Right ventricle myocardium inferior (tissue), 1 donor: ENCODE measurements around the gene COL15A1. TPM values are rescaled to one million over a fixed set of nuclear protein-coding genes. Genes with fewer than 3 reads are reported as not detected.
A peak's percentile ranks its signal among the peaks of the same experiment; 100 is the strongest.
"Not testable (repeated sequence)": the region's sequence is repeated elsewhere in the genome, so short reads cannot be mapped to it uniquely, and the experiment has no call there.

Experiments used
- ATAC-seq: fragments of 200-7000 bp; cut with Tn5 transposase; one replicate; pipeline ENCODE4 v1.9.1; 2020; ENCODE audit warnings: mild to moderate bottlenecking, moderate library complexity
- DNase-seq: peaks from one replicate; pipeline ENCODE4 v3.0.0; 2021; ENCODE audit errors: missing footprints
- intact Hi-C: fragments of 100-400 bp; cut with DNase I; formaldehyde crosslinking; loops from one replicate; pipeline ENCODE4 v1.11.0; 2022
- total RNA-seq: library from RNA; stranded (reverse); fragmentation: NEBNext Ultra II Directional; extraction: Animal tissue kit (Norgen Biotek cat#: 25700); gene quantifications from one replicate; pipeline ENCODE4 v1.2.1, GENCODE V29; 2021
- donor health status: DM: no; HTN: yes; CAD: no; lungs with severe emphysema.

COL15A1 gene
- total RNA-seq, 1 donor from 2014 or later, result 58.3 TPM

GRCh38 chr9:98998441-98999151 is 54.9 kb downstream of the COL15A1 start:
- DNase-seq, result peak; percentile 90
- peak; percentile 85 for ATAC-seq
- intact Hi-C loops, result loop anchor here (1.0 kb wide), 2 partner anchors 23 to 137 kb away; no protein-coding TSS in a partner anchor

DNA sequence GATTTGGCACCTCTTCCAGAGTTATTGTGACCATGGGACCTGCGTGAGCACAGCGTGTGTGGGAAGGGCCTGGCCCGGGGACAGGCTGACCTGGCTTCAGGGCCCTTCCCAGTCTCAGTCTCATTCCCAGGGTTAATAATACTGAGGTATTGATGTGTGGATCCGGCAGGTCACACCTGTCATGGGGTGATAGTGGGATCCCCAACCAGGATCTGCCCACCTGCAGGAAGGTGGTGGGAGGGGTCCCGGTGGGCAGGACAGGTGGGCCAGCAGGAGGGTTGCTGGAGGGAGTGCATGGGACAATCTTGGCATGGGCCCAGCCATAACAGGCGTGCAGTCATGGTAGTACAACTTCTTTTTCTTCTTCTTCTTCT is 55.4 kb downstream of the COL15A1 start:
- intact Hi-C loops, result loop anchor here (1.0 kb wide), 1 partner anchor 24 kb away; no protein-coding TSS in a partner anchor
- ATAC-seq, result no peak
- peak; percentile 70 for DNase-seq

- ATAC-seq (no peak), DNase-seq (peak; percentile 66)
- intact Hi-C loops, result loop anchor here (5.0 kb wide), 1 partner anchor 137 kb away; no protein-coding TSS in a partner anchor
Observed at GRCh38 chr9:99000476-99001395, 57.0 kb downstream of the COL15A1 start.

DNA sequence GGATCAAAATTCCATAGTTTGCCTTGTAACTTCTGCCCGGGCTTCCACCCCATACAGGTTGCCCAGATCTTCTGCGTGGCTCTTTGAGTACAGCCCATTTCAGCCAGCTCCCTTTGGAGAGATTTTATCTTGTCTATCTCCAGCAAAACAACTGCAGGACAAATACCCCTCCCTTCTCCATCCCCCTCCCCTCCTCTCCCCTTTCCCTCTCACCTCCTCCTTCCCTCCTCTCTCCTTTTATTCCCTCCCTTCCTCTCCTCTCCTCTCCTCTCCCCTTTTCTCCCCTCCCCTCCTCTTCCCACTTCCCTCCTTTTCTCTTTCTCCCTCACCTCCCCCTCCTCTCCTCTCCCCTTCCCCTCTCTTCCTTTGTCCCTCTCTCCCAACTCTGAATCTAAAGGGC is 58.2 kb downstream of the COL15A1 start:
- DNase-seq (no peak), ATAC-seq (no peak)
- intact Hi-C loops, result loop anchor here (5.0 kb wide), 1 partner anchor 135 kb away; no protein-coding TSS in a partner anchor

GRCh38 chr9:99002706-99003105 is 59.0 kb downstream of the COL15A1 start:
- DNase-seq (no peak), ATAC-seq (no peak)
- intact Hi-C loops, result loop anchor here (5.0 kb wide), 1 partner anchor 135 kb away; no protein-coding TSS in a partner anchor

DNA sequence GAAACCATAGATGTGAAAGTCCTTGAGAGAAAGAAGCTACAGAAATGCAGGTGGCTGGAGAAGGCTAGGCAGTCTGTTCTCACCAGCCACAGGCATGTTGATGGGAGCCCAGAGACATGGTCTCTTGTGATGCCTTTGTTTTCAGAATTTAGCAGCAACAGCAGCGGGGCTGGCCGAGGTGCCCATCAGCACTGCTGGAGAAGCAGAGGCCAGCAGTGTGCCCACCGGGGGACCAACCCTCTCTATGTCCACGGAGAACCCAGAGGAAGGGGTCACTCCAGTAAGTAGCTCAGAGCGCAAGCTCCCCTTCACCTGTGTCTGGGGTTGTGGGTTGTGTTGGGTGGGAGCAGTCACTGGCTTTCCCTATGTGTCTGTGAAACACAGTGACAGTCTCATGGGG is 59.6 kb downstream of the COL15A1 start:
- intact Hi-C loops, result loop anchor here (5.0 kb wide), 1 partner anchor 134 kb away; no protein-coding TSS in a partner anchor
- no peak for ATAC-seq
- peak; percentile 65 for DNase-seq

DNA sequence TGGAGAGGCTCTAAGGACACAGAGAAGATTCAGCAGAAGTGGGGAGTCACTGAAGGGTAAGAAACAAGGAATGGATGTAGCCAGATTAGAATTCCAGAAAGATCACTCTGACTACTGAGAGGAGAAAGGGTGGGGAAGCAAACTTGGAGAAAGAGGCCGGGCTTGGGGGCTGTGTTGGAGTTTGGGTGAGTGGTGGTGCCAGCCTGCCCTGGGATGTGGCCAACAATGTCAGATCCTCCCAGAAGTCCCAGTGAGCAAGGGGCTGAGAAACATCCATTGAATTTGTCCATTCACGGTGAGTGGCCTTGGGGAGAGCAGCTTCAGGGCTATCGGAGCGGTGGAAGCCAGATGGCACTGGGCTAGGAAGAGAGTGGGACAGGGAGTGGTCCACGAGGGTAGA is 60.4 kb downstream of the COL15A1 start:
- no peak for ATAC-seq
- no peak for DNase-seq
- intact Hi-C loops, result loop anchor here (5.0 kb wide), 1 partner anchor 133 kb away; no protein-coding TSS in a partner anchor

GRCh38 chr9:99004717-99005460 is 61.2 kb downstream of the COL15A1 start:
- DNase-seq (peak; percentile 55), ATAC-seq (no peak)
- intact Hi-C loops, result loop anchor here (5.0 kb wide), 1 partner anchor 132 kb away; no protein-coding TSS in a partner anchor

- DNase-seq, result no peak
- ATAC-seq, result no peak
- intact Hi-C loops, result no loop called here
Observed at GRCh38 chr9:99005651-99006050, 61.9 kb downstream of the COL15A1 start.

DNA sequence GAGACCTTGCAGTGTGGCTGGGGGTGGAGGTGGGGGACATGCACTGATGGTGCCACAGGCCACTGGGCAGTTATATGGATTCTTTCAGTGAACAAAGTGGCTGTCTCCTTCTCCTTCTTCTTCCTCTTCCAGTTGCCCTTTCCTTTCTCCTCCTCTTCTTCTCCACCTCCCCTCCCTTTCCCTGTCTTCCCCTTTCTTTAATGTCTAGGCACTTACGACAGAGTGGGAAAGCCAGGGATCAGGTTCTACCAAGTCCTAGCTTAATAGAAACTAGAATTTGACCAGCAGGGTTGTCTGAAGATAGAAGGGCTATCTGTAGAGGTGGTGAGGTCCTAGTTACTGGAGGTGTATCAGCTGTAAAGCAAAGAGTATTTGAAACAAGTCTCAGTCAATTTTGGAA is 62.8 kb downstream of the COL15A1 start:
- intact Hi-C loops, result no loop called here
- no peak for DNase-seq
- no peak for ATAC-seq

DNA sequence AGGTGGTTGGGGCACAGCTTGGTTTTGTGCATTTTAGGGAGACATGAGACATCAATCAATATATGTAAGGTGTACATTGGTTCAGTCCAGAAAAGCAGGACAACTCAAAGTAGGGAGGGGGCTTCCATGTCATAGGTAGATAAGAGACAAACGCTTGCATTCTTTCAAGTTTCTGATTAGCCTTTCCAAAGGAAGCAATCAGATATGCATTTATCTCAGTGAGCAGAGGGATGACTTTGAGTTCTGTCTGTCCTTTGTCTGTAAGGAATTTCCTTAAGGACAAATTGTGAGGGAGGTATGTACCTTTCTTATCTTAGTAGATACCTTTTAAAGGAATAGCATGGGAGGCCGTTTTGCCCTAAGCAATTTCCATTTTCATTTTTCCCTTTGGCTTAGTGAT is 63.3 kb downstream of the COL15A1 start:
- ATAC-seq (no peak), DNase-seq (no peak)
- intact Hi-C loops, result no loop called here

GRCh38 chr9:99008203-99008602 is 64.5 kb downstream of the COL15A1 start:
- intact Hi-C loops, result no loop called here
- ATAC-seq (no peak), DNase-seq (no peak)

GRCh38 chr9:99010393-99010792 is 66.7 kb downstream of the COL15A1 start:
- intact Hi-C loops, result loop anchor here (5.0 kb wide), 1 partner anchor 33 kb away; no protein-coding TSS in a partner anchor
- DNase-seq, ATAC-seq: not testable (repeated sequence)

DNA sequence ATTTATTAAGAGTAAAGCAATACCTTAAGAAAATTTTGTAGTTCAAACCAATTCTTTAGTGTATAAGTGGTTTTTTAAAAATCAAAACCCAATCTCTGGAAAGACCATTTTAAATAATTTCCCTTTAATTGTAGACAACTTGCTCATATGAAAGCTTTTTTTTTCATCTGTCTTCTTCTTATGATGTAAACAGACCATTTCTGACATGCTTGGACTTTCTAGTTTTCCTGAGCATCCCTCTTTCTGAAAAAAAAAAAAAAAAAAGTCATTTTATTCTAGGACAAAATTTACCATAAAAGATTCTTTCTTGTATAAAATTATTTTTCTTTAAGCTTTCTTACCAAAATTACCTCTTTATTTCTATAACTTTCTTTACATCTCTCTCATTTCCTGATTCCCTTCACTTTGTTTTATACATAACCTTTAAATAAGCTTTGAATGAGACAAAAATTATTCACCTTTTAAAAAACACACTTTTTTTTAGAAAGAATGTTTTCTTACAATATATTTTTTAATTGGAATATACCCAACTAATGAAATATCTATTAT is 67.5 kb downstream of the COL15A1 start:
- ATAC-seq (no peak), DNase-seq (no peak)
- intact Hi-C loops, result loop anchor here (5.0 kb wide), 1 partner anchor 34 kb away; no protein-coding TSS in a partner anchor

GRCh38 chr9:99012957-99013512 is 69.3 kb downstream of the COL15A1 start:
- ATAC-seq, result peak; percentile 73
- DNase-seq, result no peak
- intact Hi-C loops, result loop anchor here (2.0 to 5.0 kb wide), 2 partner anchors 36 to 152 kb away; no protein-coding TSS in a partner anchor

DNA sequence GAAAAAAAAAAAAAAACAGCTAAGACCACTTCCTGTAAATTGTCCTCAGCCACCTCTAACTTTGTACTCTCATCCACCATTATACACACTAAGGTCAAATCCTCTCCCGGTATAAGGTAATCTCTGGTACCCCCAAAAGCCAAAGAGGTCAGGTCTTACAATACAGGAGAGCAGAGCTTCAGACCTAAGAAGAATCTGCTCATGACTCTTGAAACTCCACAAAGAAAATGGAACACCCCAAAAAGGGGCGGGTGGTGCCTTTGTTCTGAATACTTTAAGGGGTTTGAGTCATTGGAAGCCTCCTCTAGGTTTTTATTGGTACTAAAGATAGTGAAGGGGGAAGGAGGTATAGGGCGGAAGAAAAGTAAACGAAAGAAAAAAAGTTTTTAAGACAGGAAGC is 69.8 kb downstream of the COL15A1 start:
- no peak for ATAC-seq
- intact Hi-C loops, result loop anchor here (2.0 to 5.0 kb wide), 2 partner anchors 36 to 153 kb away; no protein-coding TSS in a partner anchor
- DNase-seq, result no peak

GRCh38 chr9:99015448-99015847 is 71.7 kb downstream of the COL15A1 start:
- no peak for ATAC-seq
- intact Hi-C loops, result no loop called here

GRCh38 chr9:99015890-99016289 is 72.2 kb downstream of the COL15A1 start:
- ATAC-seq, result no peak
- no peak for DNase-seq
- intact Hi-C loops, result no loop called here

More at GRCh38 chr9:99015448-99015847, 71.7 kb downstream of the COL15A1 start:
- DNase-seq, result no peak
